Sigmoid colon (tissue), 4 donors: Measurements from ENCODE around the gene MIA3.

ENCODE experiments used
- CTCF ChIP-seq, 4 experiments: fragments of 450-650 bp in 3 of 4; fragments of 200-600 bp in 1 of 4; IDR thresholded peaks; one replicate each; pipeline ENCODE4 v1.5.1; 2016 to 2019; ENCODE audit warnings: antibody characterized with exemption in 4 of 4, mild to moderate bottlenecking in 3 of 4, moderate library complexity in 2 of 4
- EP300 ChIP-seq, 4 donors: sonication (generic); formaldehyde crosslinking; IDR thresholded peaks; one replicate each; pipeline ENCODE4 v1.6.1; 2017; ENCODE audit warnings: antibody characterized with exemption in 4 of 4
- POLR2AphosphoS5 ChIP-seq, 4 donors: sonication (generic); formaldehyde crosslinking; IDR thresholded peaks; one replicate each; pipeline ENCODE4 v1.6.1; 2017; ENCODE audit warnings: antibody characterized with exemption in 4 of 4

- TF ChIP-seq CTCF (IDR thresholded peaks at IDR 0.05) = no peak
- TF ChIP-seq EP300 (IDR thresholded peaks at IDR 0.05) = no peak
- TF ChIP-seq POLR2AphosphoS5 (IDR thresholded peaks at IDR 0.05) = no peak
Measured at GRCh38 chr1:222627232-222627631, 9.3 kb downstream of the MIA3 start.
